Suppressor macrophage (primary cell): ENCODE measurements around the gene ALDH6A1.
"Not testable (repeated sequence)": the region's sequence is repeated elsewhere in the genome, so short reads cannot be mapped to it uniquely, and the experiment has no call there.

Experiments used
- DNase-seq, 4 experiments: peaks; one replicate each; pipeline ENCODE4 v3.0.0-alpha.2; 2020 to 2022
- total RNA-seq, 17 experiments: gene quantifications; one replicate each; lab custom pipeline; 2026; ENCODE audit warnings: mixed read lengths in 6 of 17, inconsistent platforms in 3 of 17; lab: John Stamatoyannopoulos, UW

ALDH6A1 gene
- total RNA-seq = 14.8 to 44.6 (median 31.2) reads per million in 17 experiments

DNA sequence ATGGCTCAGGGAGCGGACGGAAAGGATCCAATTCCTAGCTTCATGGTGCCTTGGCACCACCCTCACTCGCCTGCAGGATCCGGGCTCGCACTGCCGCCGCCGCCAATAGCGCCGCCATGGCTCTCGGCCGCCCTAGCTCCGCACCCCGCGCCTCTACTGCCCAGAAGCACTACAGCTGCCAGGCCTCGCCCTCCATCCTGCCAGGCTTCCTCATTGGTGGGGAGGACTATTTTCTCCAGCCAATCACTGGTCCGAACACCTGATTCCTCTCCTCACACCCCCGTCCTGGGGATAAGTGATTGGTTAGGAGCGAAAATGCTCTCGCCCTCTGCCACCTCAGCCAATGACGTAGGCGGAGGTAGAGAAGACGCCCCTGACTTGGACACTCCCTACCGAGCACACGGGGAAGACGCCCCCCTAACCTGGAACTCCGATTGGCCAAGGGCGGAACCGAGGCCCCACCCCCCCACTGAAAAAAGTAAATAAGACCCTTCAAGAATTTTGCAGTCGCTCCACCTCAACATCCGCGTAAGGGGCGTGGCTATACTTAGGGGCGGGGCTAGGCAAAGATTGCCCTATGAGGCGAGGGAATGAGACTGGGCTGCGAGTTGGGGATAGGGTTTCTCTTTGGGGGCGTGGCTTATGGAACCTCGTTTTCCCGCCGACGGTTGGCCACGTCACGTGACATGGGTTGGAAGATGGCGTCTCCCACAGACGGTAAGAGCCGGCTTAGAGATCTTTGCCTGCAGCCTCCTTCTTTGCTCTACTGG, at the start of gene ALDH6A1, which contains the start of gene LIN52:
Gene ALDH6A1 (minus strand): TSS at position 177 of the 770 bp plus-strand sequence. CDS start 59 bp downstream, at position 118.
Gene LIN52 (plus strand): TSS at position 680 of the 770 bp plus-strand sequence. CDS start 19 bp downstream, at position 699.
- peak; percentile 99 to 100 (median 100) for DNase-seq

DNA sequence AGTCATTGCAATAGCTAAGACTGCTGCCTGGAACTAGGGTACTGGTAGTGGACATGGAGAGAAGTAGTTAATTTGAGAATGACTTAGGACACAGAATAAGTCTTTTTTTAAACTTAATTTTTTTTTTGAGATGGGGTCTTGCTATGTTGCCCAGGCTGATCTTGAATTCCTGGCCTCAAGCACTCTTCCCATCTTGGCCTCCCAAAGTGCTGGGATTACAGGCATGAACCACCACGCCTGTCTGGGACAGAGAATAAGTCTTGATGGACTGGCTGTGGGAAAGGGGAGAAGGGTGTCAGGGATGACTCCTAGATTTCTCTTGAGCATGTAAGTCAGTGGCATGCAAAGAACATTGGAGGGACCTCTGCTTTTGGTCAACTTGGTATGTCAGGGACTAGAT, 43.4 kb upstream of the ALDH6A1 start:
- peak in 1 of 4 experiments; percentile 44 for DNase-seq

DNA sequence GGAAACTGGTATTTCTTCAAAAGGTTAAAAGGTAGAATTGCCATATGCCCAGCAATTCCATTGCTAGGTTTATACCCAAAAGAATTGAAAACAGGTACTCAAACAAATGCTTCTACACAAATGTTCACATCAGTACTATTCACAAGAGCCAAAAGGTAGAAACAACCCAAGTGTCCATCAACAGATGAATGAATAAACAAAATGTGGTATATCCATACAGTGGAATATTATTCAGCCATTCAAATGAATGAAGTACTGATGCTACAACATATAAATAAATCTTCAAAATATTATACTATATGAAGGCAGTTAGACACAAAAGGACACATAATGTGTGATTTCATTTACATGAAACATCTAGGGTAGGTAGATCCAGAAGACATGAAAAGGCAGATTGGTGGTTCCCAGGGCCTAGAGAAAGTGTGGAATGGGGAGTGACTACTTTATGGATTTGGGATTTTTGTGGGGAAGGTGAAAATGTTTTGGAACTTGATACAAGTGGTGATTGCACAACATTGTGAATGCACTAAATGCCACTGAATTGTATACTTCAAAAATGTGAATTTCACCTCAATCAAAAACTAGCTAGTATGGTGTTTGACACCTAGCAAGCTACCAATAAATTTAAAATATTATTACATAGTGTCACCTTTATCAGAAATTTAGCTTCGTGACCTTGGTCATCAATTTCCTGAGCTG, 42.2 kb upstream of the ALDH6A1 start:
- DNase-seq = no peak

DNA sequence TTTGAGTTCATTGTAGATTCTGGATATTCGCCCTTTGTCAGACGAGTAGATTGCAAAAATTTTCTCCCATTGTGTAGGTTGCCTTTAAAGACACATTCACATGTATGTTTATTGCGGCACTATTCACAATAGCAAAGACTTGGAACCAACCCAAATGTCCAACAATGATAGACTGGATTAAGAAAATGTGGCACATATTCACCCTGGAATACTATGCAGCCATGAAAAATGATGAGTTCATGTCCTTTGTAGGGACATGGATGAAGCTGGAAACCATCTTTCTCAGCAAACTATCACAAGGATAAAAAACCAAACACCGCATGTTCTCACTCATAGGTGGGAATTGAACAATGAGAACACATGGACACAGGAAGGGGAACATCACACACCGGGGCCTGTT, 41.2 kb upstream of the ALDH6A1 start:
- DNase-seq = not testable (repeated sequence)

DNA sequence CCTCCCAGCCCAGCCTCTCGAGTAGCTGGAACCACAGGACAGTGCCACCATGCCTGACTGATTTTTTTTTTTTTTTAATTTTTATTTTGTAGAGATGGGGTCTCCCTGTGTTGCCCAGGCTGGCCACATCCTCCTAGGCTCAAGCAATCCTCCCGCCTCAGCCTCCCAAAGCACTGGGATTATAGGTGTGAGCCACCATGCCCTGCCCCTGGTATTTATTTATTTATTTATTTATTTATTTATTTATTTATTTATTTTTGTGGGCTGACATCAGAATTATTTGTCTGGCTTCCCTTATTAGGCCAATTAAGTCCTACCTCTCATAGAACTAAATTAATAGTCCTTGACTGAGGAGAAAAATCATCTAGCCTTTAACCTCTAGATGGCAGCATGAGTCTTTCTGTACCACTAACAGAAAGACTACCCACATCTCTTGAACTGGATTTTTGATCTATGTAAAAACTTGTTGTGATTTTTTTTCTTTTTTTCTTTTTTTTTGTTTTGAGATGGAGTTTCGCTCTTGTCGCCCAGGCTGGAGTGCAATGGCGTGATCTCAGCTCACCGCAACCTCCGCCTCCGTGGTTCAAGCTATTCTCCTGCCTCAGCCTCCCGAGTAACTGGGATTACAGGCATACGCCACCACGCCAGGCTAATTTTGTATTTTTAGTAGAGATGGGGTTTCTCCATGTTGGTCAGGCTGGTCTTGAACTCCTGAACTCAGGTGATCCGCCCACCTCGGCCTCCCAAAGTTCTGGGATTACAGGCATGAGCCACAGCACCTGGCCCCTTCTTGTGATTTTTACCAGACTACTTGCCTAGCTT, 27.4 kb upstream of the ALDH6A1 start:
- DNase-seq = peak; percentile 51 to 83 (median 64)

DNA sequence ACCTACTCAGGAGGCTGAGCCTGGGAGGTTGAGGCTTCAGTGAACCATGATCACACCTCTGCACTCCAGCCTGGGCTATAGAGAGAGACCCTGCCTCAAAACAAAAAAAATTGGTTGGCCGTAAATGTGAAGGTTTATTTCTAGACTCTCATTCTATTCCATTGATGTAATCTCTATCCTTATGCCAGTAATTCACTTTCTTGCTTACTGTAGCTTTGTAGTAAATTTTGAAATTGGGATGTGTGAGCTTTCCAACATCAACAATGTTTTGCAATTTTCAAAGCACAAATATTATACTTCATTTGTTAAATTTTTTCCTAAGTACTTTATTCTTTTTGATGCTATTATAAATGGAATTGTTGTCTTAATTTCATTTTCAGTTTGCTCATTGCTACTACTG, 25.1 kb upstream of the ALDH6A1 start:
- no peak for DNase-seq

DNA sequence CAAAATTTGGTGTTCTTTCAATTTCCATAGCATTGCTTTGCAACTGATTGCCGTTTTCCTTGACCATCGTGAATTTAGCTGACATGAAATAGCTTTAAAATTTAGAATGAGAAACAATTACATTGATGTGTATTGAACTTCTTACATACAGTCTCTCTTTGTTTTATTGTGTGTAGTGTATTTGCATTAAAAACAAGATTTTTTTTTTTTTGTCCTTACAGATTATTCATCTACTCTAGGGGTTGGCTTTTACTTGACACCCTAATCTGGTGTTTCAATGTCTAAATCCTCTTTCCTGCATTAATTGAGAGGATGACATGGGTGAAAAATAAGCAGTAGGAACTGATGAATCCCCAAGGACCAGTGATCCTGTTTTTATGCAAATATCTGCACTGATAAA, 21.1 kb upstream of the ALDH6A1 start:
- no peak for DNase-seq

DNA sequence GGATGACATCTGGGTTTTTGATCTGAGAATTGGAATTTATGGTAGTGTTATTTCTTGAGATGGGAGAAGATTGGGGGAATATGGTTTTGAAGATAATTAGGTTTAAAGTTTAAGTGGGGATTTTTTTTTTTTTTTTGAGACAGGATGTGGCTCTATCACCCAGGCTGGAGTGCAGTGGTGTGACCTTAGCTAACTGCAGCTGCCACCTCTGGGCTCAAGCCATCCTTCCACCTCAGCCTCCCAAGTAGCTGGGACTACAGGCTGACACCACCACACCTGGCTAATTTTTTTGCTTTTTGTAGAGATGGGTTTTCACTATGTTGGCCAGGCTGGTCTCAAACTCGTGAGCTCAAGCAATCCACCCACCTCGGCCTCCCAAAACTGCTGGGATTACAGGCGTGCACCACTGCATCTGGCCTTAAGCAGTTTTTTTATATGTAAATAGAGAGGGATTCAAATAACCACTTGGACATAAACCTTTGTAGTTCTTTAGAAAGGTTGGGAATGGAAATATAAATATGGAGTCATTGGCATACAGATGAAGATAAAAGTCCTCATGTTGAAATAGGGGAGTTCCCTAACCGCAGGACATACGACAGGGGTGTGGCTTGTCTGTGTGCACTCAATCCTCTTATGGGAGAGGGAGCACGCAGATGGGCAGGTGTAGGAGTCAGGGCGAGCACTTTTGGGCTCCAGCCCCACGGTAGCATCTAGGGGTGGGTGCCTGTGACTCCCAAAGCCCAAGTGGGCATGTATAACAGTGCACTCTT, 5.2 kb upstream of the ALDH6A1 start:
- DNase-seq = peak in 1 of 4 experiments; percentile 5

DNA sequence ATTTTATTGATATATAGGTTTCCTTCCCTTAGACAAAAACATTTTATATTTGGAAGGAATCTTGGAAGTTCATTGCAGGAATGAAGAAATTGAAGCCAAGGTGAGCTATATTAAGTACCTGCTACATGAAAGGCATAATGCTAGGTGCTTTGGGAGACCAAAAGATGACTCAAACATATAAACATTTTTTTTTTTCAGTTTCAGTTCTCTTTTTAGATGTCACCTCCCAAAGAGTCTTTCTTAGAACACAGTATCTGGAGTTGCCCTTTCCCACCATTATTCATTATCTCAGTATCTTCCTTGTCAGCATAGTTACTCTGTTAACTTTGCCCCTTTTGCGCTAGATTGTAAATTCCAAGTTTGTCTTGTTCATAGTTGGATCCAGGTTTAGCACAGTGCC, 1.6 kb upstream of the ALDH6A1 start:
- DNase-seq = peak in 2 of 4 experiments; percentile 12 to 34

DNA sequence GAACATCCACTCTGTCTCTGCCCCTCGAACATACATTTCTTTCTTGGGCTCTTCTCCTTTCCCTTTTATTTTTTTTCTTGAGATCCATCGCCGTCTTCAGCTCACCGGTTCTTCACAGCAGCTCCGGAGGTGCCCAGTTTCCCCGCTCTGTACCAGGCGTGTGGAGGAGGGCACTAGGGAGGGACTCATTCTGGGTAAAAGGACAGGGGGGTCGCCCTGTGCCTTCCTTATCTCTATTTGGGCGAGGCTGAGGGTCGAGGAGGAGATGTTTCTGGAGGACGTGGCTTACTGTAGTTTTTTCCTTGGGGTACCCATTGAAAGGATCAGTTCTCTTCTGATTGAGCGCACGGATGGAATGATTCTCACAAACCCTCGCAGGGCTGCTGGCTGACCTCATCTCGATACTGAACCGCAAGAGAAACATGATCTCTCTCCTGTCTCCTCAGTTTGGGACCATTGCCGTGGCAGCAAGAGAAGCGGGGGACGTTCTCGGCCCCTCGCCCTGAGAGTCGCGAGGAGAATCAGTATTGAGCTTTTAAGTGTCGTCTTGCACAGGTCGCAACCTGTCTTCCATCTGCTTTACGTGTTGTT, 889 bp upstream of the ALDH6A1 start:
- peak in 2 of 4 experiments; percentile 13 to 16 for DNase-seq

DNA sequence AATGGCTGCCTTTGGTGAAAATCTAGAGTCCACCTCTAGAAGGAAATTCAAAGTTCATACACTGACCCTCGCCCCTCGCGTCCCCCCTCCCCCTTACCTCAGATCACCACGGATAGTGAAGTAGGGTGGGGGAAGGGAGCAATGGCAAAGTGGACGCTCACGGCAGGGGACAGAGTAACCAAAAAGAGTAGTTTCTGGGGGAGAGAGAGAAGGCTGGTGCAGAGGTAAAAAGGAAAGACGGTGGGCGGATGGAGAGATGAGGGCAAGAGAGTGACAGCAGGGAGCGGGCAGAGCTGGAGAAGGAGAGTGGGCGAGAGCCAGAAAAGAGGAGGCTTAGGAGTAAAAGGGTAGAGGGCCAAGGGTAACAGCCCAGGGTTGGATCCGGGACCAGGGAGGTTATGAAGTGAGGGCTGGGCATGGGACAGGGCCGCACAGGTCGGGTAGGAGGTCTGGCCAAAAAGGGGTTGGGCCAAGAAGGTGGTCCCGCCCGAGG, 423 bp downstream of the ALDH6A1 start:
- DNase-seq = no peak

DNA sequence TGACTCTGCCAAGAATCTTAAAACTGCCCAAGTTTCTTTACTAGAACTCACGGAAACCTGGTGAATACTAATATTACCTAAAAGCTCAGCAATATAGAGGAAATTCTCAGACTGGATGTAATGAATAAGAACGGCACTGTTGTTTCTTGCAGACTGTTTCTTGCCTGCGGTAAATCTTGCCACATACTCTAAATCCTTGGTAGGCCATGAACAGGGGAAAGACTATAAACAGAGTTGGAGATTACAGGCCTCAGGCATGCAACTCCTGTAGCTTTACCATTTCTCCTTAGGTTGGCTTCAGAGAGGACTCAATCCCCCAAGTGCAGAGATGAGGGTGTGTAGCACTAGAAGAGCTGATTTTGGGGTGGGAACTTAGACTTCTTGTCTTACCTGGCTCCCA, 1.1 kb downstream of the ALDH6A1 start:
- DNase-seq = no peak

DNA sequence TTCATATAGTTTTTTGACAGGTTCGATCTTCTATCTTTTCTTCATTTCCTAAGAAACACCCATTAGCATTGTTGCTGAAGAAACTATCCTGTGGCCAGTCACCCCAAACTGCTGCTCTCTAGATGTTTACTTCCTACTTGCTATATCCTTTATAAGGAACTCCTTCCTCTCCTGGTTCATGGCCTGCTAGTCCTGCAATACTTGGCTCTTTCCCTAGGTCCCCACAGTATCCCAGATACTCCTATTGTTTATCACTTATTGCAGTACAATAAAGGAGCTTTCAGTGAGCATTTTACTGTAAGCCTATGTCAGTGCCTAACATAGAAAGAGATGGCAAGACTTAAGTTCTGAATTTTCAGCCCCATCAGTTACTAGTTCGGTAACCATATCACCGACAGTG, 2.8 kb downstream of the ALDH6A1 start:
- peak in 1 of 4 experiments; percentile 10 for DNase-seq

DNA sequence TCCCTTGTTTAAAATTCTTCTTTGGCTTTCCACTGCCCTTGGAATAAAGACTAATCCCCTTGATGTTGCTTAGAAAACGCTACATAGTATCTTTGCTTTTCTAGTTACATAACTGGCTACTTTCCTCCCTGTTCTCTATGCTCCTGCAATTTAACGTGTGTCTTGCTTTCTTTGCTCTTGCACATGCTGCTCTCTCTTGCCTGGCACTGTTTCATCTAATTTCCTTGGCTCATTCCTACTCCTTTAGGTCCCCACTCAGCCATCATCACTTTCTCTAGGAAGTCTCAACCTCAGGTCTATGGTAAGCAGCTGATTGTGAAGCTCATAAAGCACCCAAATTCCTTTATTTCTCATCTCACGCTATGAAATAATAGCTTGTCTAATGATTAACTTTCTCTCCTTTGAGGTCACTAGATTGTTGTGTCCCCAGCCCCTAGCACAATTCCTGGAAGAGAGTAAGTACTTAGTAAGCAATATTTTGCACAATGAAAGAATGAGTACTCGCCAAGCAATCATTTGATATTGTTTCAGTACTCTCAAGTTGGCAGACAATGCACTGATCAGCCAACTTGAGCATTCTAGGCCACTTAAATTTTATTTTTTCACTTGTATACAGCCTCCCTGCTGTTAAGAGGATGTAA, 3.3 kb downstream of the ALDH6A1 start:
- DNase-seq = no peak

DNA sequence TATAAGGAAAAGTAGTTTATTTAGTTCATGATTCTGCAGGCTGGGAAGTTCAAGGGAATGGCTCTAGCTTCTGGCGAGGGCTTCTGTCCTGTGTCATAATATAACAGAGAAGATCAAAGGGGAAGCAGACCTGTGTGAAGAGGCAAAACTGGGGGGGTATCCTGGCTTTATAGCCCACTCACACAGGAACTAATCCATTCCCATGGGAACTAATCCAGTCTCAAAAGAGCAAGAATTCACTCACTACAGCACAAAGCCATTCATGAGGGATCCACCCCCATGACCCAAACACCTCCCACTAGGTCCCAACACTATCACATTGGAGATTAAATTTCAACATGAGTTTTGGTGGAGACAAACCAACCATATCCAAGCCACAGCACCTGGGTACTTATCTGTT, 6.9 kb downstream of the ALDH6A1 start:
- DNase-seq = no peak

DNA sequence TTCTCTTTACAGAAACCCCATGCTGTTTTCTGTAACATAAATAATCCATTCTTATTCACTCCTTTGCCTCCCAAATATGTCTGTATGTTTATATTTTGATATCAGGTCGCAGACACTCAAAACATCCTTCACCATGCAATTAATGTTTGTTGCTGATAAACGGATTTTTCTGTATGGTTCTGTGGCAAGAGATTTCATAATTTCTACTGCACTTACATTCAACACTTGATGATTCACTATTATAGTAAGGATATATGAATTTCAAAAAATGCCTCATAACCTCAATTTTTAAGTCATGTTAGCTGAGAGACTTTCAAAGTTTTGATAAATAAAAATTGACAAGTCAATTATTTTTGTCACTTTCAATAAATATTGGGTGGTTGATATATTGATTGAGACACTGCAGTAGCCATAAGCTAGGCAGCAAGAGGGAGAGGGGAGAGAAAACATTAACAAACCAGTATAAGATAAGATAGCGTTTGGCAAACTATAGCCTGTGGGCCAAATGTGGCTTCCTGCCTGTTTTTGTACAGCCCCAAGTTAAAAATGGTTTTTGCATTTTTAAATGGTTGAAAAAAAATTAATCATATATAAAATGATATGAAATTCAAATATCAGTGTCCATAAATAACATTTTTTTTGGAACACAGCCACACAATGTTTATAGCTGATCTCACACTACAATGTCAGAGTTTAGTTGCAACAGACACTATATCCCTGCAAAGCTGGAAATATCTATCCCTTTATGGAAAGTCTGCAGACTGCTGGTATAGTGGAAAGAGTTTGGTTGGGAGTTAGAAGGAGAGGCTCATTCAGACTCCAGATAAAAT, 18.3 kb downstream of the ALDH6A1 start:
- no peak for DNase-seq

DNA sequence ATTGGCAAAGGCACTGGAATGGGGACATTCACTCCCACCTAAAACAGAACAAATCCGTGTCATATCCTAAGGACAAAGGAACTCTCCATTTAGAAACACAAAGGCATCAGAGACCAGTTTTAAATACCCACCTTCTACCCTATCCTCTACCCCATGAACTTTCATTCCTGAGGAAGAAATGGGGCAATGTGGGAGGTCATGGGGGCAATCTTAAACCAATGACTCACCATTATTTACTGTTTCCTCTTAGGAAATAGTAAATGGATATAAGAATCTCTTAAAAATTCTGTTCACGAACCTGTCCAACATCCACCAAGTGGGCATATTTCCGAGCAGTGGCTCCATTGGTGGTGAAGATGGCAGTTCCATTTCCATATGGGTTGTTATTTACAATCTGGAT, 19.4 kb downstream of the ALDH6A1 start:
- peak in 3 of 4 experiments; percentile 4 to 30 (median 12) for DNase-seq

DNA sequence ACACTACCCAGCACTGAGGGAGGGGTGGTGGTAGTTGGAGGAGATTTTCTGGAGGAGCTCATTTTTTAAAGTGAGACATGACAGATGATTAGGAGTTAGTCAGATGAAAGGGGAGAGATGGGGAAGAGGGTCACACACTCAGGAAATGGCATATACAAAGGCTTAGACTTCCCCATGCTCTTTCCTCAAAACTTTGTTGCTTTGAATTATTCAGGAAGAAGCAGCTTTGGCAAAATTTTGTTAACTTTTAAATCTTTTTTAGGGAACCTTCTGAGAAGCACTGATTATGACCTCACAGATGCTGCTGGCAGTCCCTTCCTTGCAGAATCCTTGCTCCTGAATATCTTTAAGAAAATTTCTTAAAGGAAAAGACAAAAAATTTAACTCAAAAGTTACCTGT, 19.8 kb downstream of the ALDH6A1 start:
- DNase-seq = peak; percentile 26 to 75 (median 54)

DNA sequence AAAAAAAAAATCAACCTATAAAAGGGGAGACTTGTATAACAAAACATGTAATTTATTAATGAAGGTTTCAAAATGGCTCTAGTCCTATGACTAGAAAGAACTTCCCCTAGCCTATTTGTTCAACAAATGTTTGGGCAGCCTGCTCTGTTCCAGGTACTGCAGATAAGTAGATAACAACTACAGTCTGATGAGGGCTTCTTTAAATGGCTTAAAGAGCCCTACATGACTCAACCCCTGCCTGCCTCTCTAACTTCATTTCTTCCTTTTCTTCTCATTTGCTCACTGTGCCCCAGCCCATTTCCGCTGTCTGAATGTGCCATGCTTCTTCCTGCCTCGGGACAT, 21.5 kb downstream of the ALDH6A1 start:
- DNase-seq = no peak

DNA sequence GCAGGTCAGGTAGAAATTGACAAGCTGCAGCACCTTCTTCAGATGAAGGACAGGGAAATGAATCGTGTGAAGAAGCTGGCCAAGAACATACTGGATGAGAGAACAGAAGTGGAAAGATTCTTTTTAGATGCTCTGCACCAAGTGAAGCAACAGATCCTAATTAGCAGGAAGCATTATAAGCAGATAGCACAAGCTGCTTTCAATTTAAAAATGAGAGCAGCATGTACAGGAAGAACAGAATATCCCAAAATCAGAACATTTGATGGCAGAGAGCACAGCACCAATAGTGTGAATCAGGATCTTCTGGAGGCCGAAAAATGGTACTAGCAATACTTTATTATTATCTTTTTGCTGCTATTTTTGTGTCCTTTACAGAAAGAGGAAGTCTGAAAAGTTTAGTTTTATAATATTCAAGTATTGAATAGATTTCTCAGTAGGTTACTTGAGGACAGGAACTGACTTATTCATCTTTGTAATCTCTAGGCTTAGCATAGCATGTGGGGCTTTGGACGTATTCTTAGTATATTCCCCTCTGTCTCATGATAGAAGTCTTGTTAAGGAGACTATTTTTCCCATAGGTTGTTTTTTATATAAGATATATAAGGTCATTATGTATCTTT, 34.3 kb downstream of the ALDH6A1 start:
- peak in 2 of 4 experiments; percentile 38 to 53 for DNase-seq
